A172 (cell line): Measurements from ENCODE around the gene COQ9. TPM values are rescaled to one million over a fixed set of nuclear protein-coding genes. Genes with fewer than 3 reads are reported as not detected.

ENCODE experiments used
- DNase-seq: peaks from one replicate; pipeline ENCODE4 v3.0.0-alpha.2; 2015; ENCODE audit warnings: low spot score
- total RNA-seq: library from RNA; depleted of rRNA; stranded (reverse); fragments of >200 nt; shearing (Covaris generic); gene quantifications from 2 replicates; pipeline ENCODE4 v1.2.3, GENCODE V29; 2014

Gene COQ9
- total RNA-seq, 1 experiment from 2014 or later: 78.9 TPM

DNA sequence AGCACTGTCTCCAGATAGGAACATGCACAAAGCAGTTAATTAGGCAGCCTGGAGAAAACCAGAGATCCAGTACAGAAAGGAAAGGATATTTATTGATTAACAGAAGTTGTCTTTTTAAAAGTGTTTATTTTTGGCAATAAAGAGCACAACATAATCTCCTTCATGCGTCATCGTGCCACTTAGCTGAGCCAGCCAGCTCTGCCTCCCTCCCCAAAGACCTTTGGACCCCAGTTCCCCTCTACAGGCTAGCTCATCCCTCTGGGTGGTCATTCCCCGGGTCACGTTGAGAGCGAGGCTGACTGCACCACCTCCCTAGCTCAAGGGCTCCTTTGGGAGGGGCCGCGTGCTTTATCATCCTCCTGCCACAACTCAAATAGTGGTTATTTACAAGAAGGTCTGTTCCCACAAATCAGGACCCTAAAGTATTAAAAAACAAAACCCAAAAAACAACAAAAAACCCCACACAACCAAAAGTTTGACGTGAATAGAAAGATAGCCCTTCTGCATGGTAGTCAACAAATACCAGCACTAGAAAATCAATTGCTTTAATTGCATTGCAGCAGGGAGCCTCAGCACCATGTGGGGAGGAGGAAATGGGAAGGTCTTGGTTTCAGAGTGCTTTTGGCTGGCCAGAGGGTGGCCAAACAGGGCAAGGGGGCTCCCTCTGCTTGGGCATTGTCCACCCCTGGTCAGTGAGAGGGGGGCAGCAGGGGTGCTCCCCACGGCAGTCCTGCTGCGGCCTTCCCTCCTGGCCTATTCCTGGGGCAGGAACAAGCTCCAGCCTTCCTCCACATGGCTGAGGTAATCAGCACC, 24.8 kb downstream of the COQ9 start:
- no peak for DNase-seq

DNA sequence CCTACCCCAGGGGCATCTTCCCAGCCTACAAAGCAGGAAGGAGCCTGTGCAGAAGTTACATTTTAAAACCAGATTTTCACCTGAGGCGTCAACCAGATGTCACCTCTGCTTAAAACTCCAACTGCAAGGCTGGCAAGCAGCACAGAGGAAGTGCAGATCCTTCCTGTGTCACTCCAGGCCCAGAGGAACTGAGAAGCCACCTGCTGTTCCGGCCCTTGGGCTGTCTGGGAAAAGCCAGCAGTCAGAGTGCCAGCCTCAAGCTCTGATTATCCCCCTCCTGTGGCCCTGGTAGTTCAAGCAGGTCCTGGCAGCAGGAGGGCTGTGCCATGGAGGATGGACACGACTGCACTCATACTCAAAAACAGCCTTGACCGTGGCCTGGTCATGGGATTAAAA, 25.4 kb downstream of the COQ9 start:
- DNase-seq: no peak

DNA sequence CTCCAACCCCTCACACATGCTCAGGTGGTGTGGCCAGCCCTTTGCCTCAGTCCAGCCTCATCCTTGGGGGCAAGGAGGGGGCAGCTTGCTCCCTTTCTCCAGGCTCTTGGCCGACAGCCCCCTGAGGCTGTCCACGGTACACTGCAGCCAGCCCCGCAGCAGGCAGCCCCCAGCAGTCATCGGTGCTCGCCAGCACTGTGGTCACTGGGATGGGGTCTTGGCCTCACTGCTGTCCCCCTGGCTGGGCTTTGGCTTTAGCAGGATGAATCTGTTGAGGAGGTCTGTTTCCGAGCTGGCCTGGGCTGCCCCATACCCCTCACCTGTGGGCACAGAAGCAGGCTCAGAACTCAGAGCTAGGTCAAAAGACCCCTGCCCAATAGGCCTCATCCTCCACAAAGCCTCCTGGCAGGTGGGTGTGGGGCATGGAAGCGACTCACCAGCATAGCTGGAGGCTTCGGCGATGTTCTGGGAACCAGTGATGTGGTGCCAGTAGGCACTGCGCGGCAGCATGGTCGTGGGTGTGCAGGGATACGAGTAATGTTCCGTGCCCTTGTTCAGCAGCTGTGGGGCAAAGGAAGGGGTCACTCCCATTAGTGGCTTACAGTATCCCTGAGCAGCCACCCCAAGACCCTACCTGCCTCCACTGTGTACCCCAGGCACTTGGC, 26.0 kb downstream of the COQ9 start:
- no peak for DNase-seq

DNA sequence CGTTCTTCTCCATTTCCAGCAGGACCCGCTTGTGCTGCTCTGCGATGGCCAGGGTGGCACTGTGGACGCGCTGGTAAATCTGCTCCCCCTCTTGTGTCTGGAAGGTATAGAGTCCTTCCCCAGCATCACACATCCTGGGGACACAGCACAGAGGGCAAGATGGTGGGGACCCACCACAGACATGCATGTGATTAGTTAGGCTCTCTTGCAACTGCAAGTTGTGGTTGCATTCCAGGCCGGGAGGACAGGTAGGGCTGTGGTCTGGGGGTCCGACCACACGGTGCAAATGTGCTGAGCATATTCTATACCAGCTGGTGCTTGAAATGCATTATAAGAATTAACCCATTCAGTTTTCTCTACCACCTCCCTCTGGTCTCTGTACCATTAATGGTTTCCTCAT, 26.6 kb downstream of the COQ9 start:
- no peak for DNase-seq

DNA sequence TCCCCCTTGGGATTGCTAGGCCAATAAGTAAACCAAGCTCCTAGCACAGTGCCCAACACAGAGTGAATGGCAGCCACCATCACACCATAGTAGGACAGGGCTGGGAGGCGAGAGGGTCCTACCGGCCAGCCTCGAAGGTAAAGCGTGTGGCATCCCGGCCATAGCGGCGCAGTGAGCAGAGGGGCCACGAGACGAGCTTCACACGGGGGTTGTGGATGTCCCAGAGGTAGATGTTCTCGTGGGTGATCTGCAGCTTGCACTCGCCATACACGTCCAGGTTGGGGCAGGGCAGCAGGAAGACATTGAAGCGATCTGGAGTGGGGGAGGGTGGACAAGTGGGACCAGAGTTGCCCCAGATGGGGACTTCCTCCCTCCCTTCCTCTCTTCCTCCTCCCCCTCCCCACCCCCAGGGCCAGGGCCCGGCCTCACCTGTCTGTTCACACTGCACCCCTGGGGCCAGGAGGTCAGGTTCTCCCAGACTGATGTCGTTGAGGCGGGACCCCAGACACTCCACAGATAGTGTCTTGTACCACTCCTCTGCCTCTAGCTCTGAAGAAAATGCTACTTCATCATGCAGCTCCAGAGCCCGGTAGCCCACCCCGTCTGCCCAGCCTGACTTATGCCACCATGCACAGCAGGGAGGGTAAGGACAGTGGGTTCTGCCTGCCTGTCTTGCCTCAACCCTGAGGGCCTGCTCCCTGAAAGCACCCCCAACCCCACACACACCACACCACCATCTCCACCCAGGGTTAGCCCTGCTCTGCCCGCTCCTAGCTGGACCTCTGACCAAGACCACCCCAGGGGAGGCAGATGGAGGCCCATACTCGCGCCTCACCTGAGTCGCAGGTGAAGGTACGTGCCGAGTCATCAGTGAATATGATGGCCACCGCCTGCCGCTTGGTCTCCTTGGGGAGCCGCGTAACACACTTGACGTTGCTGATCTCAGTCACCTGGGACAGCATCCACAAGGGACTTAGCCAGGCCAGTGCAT, 27.7 kb downstream of the COQ9 start:
- DNase-seq: no peak

DNA sequence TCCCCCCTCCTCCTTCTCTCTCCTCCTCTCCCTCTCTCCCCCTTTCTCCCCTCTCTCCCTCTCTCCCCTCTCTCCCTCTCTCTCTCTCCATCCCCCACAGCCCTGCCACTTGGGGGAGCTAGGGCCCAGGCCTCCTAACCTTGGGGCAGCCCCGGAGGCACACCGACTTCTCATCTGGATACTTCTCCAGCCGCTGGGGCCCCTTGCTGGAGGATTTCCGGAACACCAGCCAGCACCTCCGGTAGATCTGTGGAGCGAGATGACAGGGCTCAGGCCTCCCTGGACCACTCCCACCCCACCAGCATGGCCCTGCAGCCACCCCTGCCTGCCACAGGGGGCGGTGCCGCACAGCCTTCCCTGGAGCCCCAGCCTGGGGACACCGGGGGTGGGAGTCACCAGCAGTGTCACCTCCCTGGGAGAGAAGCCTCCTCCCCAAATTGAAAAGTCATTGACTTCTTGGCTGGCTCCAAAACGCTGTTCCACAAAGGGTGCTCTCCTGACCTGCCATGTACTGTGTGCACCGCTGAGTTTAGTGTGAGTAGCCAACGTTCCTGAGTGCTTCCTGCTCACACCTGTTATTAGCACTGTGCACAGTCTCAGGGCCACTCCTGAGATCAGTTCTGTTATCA, 28.5 kb downstream of the COQ9 start:
- DNase-seq: peak; percentile 29

DNA sequence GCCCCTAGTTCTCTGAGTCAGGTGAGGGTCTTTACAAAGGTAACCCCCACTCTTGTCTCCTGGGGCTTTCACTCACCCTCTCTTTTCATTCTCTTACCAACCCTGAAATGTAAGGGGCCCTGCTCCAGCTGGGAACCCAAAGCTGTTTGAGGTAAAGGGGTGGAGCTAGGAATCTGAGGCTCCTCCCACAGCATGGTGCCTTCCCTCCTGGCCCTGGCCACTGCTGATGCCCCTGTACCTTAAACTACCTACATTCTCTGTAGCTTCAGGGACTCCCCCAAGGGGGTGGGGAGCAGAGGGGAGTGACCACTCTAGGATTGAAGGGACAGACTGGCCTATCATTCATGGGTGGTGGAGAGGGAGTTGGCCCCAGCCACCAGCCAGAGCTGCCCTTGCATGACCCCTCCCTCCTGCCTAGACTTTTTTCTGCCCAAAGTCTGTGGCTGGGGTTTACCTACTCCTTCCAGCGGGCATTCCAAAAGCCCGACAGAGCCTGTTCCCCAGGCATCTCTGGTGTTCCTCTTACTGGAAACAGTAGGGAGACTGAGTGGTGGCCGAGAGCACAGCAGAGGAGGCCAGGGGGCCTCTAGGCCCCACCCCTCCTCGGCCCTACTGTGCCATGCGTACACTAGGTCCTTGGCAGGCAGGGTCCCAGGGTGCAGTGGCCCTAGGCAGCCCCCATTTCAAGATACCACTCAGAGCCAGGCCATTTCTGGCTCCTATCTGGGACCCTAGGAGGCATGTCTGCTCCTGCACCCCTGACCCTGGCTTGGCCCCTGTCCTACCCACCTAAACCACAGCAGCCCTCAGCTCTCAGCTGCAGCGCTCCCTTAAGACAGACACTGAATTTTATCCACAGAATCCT, 29.5 kb downstream of the COQ9 start:
- no peak for DNase-seq

DNA sequence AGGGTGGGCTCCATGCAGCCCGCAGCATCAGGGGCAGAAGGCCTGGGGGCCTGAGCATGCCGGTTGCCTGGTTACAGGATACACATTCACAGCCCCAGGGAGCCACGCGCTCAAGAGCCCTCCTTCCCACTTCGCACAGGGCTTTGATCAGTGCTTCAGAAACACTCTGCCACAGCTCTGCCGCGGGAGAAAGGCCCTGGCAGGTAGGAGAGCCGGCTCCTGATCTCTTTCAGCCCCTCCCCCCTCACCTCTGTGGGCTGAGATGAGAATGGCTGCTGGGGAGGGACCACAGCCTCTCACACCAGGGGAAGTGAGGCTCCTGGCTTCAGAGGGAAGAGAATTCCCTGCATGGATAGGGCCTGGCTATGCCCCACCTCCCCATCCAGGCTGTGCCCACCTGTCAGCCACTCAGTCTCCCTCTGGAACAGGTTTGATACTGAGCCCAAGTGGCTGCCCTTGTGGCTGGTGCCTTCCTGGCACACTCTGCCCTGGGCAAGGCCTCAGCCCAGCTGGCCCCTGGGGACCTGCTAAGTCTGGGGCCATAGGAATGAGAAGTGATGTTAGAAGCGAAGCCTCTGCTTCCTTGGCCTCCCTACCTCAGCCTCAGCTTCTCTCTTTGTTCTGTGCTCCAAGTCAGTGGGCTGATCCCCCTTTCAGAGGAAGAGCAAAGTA, 30.4 kb downstream of the COQ9 start:
- DNase-seq: no peak

DNA sequence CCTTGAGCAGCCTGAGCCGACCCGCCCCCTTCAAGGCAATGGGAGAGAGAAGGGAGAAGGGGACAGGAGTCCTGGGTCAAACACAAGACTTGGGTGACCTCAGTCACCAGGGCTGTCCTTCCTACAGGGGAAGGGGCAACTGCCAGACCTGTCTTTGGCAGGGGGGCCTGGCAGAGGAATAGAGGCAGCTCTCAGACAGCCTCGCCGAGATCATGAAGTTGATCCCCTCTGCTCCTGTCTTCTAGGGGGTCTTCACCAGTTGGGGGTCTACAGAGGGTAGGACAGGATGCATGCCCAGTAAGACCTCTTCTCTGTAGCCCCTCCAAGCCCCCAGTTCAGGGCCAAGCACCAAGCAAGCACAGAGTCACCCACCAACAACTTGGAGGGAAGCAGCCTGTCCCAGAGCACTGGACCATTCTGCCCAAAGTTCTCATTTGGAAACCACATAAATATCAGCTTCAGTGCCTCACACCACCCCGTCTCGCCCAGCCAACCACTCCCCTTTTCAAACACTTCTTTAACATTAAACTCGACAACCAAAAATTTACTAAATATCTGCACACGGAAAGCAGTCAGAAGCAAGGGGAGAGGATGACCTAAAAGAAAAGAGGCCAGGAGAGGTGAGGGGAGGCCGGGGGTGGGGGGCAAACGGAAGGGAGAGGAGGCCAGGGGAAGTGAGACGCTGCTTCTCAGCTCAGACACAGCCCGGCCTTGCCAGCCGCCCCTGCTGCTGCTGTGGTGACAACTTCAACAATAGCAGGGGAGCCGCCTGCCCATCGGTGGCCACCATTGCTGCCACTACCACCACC, 31.3 kb downstream of the COQ9 start:
- DNase-seq: no peak

DNA sequence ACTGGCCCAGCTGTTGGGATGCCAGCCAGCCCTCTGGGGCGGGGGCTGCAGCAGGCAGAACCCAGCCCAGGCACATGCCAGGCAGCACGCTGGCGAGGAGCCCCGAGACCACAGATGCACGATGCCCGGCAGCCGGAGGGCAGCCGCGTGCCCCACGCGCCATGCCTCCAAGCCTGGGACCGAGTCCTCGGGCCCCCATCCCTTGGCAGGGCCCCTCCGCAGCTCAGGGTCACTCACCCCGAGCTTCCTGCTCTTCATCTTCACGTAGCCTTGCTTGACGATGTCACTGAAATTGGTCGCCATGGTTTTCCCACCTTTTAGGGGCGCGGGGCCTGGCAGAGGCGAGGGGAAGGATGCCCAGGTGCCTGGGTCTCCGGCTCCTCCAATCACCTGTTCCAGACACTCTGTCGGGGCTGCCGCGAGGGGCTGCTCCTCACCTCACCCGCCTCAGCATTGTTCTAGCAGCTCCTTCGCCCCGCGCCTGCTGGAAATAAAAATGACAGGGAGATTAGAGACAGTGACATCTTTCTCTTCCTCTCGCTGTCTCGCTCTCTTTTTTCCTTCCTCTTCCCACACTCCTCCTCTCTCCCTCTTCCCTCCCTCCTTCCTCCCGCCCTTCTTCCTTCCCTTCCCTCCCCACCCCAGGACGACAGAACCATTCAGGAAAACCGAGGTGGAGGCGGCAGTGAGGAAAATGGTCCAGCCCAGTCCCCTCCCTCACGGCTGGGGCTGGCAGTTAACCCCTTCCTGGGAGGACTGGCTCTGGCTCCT, 32.1 kb downstream of the COQ9 start:
- DNase-seq: peak; percentile 87

DNA sequence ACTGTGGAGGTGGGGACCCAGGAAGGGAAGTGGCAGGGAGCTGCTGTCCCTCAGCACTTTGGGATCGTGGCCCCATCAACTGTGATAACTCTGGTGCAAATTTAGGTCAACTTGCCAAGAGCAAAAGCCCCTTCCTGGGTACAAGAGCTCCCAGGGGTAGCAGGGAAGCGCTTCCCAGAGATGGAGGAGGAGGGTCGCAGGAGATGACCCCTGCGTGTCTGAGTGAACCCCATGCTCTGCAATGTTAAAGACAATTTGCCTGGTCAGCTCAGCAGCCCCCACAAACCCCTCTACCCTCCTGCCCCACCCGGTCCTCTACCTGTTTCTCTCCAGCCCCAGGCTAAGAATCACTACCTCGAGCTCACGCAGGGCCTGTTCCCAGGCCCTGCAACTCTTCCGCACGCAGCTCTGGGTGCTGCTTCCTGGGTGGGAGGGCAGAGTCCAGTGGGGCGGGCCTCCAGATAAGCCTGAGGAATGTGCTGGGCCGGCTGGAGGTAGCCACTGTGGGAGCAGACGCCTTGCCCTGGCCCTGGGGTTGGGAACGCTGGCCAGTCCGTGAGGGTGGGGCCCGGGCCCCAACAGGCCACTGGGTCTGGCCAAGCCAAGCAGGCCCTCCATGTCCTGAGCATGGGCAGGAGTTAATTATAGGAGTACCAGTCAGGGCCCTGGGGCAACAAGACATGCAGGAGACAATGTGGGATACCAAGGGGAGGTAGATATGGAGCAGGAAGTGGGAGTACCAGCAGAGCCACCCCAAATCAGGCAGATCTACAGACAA, 32.9 kb downstream of the COQ9 start:
- peak; percentile 77 for DNase-seq

DNA sequence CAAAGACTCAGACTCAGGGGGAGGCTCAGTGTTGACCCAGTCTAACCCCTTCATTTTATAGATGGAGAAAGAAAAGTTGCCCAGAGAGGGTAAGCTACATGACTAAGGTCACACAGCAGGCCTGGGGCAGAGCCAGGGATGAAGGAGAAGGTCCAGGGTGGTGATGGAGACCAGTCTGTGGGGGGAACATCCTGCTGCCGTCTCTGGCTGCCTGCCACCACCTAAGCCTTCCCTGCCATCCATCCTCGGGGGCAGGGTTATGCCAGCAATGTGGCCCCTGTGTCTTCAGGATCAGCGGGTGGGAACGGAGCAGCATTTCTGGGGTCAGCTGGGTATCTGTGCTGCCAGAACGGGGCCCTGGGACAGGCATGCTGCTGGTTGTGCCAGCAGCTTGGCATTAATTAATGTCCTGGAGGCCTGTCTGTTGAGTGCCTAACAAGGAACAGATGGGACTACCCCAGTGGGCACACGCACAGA, 33.5 kb downstream of the COQ9 start:
- DNase-seq: no peak

DNA sequence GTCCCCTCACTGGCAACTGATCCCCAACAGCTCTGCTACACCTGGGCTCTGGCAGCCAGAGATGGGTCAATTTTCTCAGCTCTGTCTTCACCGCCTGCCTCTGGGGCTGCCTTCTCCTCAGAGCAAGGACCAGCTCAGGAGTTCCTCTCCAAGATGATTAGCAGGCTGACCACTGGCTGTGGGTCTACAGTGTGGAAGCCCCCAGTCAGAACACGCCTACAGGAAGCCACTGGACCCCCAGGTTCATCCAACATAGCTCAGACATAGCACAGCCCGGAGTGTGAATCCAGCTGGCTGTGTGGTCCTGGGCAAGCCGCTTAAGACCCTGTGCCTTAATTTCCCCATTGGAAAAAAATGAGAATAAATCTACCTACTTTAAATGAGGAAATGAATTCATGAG, 34.1 kb downstream of the COQ9 start:
- DNase-seq: no peak

DNA sequence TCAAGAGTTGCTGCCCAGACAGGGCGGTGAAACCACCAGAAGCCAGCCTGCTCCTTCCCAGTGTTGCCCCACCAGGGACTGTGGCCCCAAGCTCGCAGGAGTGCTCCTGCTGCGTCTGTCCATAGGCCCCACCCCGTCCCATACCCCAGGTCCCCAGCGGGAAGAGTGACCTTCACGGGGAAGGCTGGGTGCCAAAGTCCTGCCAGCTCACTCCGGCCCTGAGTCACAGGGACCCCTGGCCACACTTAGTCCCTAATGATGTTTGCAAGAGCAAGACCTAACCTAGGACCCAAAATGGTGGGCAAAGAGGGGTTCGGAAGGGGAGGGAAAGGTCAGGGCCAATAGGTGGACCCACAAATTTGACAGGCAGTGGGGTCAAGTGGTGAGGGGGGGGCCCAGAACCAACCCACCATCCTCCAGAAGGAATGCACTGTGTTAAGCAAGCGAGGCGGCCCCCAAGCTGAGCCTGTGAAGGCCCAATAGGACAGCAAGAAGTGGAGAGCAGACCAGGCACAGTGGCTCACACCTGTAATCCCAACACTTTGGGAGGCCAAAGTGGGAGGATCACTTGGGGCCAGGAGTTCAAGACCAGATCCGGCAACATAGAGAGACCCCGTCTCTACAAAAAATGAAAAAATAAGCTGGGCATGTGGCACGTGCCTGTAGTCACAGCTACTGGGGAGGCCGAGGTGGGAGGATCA, 35.7 kb downstream of the COQ9 start:
- no peak for DNase-seq

DNA sequence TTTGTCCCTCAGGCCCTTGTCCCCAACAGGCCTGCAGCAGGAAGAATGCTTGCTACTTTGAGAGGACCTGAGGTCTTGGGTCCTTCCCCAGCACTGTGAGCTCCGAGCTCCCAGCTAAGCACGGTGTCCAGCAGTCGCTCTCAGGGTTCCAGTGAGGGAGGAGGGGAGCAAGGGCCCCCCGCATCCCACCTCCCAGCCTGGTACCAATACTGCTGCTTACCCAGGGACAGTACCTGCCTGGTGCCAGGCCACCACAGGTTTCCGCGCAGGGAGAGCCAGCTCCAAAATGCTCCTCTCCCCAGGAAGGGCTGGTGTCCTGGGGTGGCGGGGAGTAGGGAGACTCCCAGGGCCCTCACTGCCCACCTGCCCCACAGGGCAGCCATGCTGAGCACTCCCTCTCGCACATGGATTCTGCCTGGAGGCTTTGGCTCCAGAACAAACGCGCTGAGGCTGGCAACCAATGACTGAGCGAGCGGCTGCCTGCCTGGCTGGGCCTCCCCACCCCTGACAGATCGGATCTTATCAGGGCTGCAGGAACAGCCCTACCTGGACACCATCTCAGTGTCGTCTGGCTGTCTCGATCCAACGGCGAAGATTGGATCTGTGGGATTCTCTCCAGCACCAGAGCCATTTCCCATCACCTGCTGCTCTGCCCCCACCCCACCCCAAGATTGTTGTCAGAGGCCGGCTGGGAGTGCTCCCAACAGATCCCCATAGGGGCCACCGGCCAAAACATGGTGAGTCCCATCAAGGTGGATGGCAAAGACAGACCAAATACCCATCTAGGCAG, 36.6 kb downstream of the COQ9 start:
- DNase-seq: no peak

DNA sequence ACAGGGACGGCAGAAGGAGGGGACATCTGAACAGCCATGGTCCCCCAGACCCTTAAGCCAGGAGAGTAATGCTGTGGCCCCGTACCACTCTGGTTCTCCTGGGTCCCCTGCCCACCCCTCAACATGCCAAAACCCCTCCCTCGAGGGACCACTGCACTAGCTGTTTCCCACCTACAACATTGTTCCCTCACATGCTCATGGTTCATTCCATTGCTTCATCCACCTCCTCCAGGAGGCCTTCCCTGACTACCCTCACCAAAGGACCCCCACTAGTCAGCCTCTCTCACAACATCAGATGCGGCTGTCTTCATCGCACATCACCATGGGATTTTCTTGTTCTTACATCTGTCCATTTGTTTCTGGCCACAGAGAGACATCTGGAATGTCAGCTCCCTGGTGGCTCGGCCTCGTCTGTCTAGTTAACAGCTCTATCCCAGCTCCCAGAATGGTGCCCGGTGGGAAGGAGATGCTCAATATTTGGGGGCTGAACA, 37.3 kb downstream of the COQ9 start:
- DNase-seq: no peak
